Neural crest cell (in vitro differentiated cells): ENCODE data around the gene GDPD5. TPM values are rescaled to one million over a fixed set of nuclear protein-coding genes. Genes with fewer than 3 reads are reported as not detected.

Experiments
- DNase-seq: peaks from one replicate; pipeline ENCODE4 v3.0.0; 2021; ENCODE audit warnings: low read depth, mixed read lengths, low spot score
- H3K27ac Mint-ChIP-seq: one replicate; pipeline ENCODE4 v1.8.0; 2021; ENCODE audit warnings: mild to moderate bottlenecking, mixed read lengths; ENCODE audit not compliant: unreplicated experiment
- H3K27me3 Mint-ChIP-seq: 2 replicates; pipeline ENCODE4 v1.8.0; 2021; ENCODE audit warnings: low read depth, mild to moderate bottlenecking, mixed read lengths
- H3K36me3 Mint-ChIP-seq: 2 replicates; pipeline ENCODE4 v1.8.0; 2021; ENCODE audit warnings: low read depth, mild to moderate bottlenecking, mixed read lengths
- H3K4me1 Mint-ChIP-seq: 2 replicates; pipeline ENCODE4 v1.8.0; 2021; ENCODE audit warnings: mixed read lengths
- H3K4me3 Mint-ChIP-seq: one replicate; pipeline ENCODE4 v1.8.0; 2021; ENCODE audit warnings: mild to moderate bottlenecking, mixed read lengths
- H3K9me3 Mint-ChIP-seq: 2 replicates; pipeline ENCODE4 v1.8.0; 2021; ENCODE audit warnings: mixed read lengths
- total RNA-seq: library from RNA; stranded (reverse); gene quantifications from 2 replicates; pipeline ENCODE4 v1.2.1, GENCODE V29; 2021
- TF ChIP-seq, protein P1 (sequence below): fragments of 200-600 bp; sonication (generic); conservative IDR thresholded peaks from 2 replicates; pipeline ENCODE4 v1.5.0; 2021; ENCODE audit warnings: antibody characterized with exemption, mild to moderate bottlenecking

Gene GDPD5
- total RNA-seq, 1 donor from 2014 or later: 13.3 TPM

- TF ChIP-seq, protein P1, sequence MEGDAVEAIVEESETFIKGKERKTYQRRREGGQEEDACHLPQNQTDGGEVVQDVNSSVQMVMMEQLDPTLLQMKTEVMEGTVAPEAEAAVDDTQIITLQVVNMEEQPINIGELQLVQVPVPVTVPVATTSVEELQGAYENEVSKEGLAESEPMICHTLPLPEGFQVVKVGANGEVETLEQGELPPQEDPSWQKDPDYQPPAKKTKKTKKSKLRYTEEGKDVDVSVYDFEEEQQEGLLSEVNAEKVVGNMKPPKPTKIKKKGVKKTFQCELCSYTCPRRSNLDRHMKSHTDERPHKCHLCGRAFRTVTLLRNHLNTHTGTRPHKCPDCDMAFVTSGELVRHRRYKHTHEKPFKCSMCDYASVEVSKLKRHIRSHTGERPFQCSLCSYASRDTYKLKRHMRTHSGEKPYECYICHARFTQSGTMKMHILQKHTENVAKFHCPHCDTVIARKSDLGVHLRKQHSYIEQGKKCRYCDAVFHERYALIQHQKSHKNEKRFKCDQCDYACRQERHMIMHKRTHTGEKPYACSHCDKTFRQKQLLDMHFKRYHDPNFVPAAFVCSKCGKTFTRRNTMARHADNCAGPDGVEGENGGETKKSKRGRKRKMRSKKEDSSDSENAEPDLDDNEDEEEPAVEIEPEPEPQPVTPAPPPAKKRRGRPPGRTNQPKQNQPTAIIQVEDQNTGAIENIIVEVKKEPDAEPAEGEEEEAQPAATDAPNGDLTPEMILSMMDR: no peak
- no peaks in the 10 kb centered on the region for H3K9me3 Mint-ChIP-seq
- H3K27ac Mint-ChIP-seq: no peak overlapping the region
- peaks cover 3% of the 10 kb centered on the region for H3K4me1 Mint-ChIP-seq
- H3K4me3 Mint-ChIP-seq: no peak overlapping the region
- peaks cover 14% of the 10 kb centered on the region for H3K27me3 Mint-ChIP-seq
- no peak for DNase-seq
- no peaks in the 10 kb centered on the region for H3K36me3 Mint-ChIP-seq
Measured at GRCh38 chr11:75389276-75389605, 136.5 kb downstream of the GDPD5 start.

DNA sequence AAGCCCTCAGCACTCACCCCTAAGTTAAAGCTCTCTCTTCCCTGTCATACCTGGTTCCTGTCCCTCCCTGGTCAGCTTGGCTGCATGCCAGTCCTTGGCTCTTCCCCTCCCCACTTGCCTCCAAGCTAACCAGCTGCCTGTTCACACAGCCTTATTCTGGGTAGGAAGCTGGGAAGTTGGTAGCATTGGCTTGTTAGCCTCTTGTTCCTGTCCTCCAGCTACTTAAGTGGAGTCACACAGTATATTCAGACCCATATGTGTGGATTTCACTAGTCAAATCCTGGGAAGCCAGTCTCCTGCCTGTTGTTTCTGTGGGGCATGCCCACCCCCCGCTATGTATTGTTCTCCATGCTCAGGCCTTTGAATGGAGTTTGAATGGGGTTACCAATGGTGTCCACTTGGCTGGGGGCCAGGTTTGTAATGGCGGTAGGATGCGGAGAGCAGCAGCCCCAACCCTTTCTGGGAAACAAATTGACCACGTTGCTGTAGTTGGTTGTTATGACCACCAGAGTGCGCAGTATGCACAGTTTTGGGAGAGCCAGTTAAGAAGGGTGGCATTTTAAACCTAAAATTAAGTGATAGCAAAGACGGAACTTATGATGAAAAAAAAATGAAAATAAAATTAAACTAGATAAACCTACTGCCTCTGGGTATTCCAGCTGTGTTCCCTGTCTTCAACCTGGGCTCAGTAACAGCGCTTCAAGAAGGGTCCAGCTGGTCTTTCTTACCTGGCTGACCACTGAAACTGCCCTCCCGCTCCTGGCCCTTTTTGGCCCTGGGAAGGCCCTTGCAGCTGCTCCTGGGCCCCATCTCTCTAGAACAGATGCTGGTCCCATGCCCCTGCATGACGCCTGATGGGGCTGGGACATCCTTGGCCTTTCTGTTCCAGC lies 137.1 kb downstream of the GDPD5 start:
- Mint-ChIP-seq H3K4me3 (no peak overlapping the region), H3K27ac (no peak overlapping the region), H3K4me1 (peaks cover 3% of the 10 kb centered on the region), H3K9me3 (no peaks in the 10 kb centered on the region), H3K36me3 (no peaks in the 10 kb centered on the region), H3K27me3 (peaks cover 14% of the 10 kb centered on the region)
- TF ChIP-seq, protein P1: peak; percentile 86
- DNase-seq: peak; percentile 58

- no peaks in the 10 kb centered on the region for H3K36me3 Mint-ChIP-seq
- H3K27me3 Mint-ChIP-seq: peaks cover 14% of the 10 kb centered on the region
- no peaks in the 10 kb centered on the region for H3K9me3 Mint-ChIP-seq
- TF ChIP-seq, protein P1: no peak
- no peak overlapping the region for H3K4me3 Mint-ChIP-seq
- peaks cover 9% of the 10 kb centered on the region for H3K4me1 Mint-ChIP-seq
- no peak for DNase-seq
- no peak overlapping the region for H3K27ac Mint-ChIP-seq
Measured at GRCh38 chr11:75387736-75388294, 137.9 kb downstream of the GDPD5 start.

DNA sequence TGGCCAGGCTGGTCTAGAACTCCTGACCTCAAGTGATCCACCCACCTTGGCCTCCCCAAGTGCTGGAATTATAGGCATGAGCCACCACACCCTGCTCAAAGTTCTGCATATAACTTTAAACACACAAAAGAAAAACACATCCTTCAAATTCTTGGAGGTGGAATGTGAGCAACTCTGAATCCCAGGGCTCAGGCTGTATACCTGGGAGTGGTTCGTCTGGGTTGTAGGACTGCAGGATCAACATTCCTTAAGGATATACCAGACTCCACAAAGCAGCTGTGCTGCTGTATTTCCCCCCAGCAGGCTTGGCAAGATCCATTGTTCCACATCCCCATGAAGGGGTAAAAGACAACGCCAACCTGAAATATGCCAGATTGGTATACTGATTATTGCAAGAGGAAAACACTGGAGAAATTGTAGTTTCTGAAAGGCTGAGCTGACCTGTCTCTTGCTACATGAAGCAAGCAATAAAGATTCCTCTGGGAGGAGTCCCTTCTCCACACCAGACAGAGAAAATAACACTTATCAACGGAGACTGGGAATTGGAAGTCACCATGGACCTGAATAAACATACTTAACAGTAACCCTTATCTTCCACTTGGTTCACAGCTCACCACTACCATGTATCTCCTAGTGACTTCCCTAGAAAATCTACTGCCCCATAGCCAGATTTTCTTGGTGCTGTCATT lies 138.7 kb downstream of the GDPD5 start:
- no peak for DNase-seq
- Mint-ChIP-seq H3K4me1 (peaks cover 9% of the 10 kb centered on the region), H3K4me3 (no peak overlapping the region), H3K36me3 (no peaks in the 10 kb centered on the region), H3K27ac (no peak overlapping the region), H3K9me3 (no peaks in the 10 kb centered on the region), H3K27me3 (peaks cover 14% of the 10 kb centered on the region)
- TF ChIP-seq, protein P1: no peak

Other genes starting within 250 kb of the GDPD5 start
- gene ARRB1, start 174.3 kb downstream of the GDPD5 start, total RNA-seq: 53.8 and 56.5 TPM in 2 replicates
- gene RPS3, start 126.4 kb downstream of the GDPD5 start, total RNA-seq: 3,598 and 3,664 TPM in 2 replicates
- 9.4 and 11.6 TPM in 2 replicates for gene KLHL35, start 92.7 kb downstream of the GDPD5 start, total RNA-seq
- 179 and 191 TPM in 2 replicates for gene SERPINH1, start 36.3 kb upstream of the GDPD5 start, total RNA-seq
- 52.7 and 57.7 TPM in 2 replicates for gene MAP6, start 143.1 kb upstream of the GDPD5 start, total RNA-seq
- gene MOGAT2, start 191.9 kb upstream of the GDPD5 start, total RNA-seq: not detected in 2 replicates
- 0.93 and 1.1 TPM in 2 replicates for gene DGAT2, start 242.8 kb upstream of the GDPD5 start, total RNA-seq